Fibroblast of the aortic adventitia (primary cell): Measurements from ENCODE around the gene CECR2. TPM values are rescaled to one million over a fixed set of nuclear protein-coding genes. Genes with fewer than 3 reads are reported as not detected.

ENCODE experiments used
- DNase-seq: peaks from one replicate; pipeline ENCODE4 v3.0.0-alpha.2; 2010; ENCODE audit warnings: low read depth
- H3K4me3 ChIP-seq: 2 replicates; pipeline ENCODE4 v1.5.1; 2011; ENCODE audit warnings: low read depth, mild to moderate bottlenecking, control low read depth, low read length, moderate library complexity
- CTCF ChIP-seq: IDR thresholded peaks from 2 replicates; pipeline ENCODE4 v1.5.1; 2011; ENCODE audit warnings: mild to moderate bottlenecking, low read length, control low read depth, inconsistent platforms; ENCODE audit not compliant: insufficient read depth
- total RNA-seq: library from RNA; depleted of rRNA; stranded (reverse); fragments of >200 nt; gene quantifications from 2 replicates; pipeline ENCODE4 v1.2.3, GENCODE V29; 2012; ENCODE audit warnings: low replicate concordance

CECR2 gene
- total RNA-seq, 1 donor = not detected

GRCh38 chr22:17438026-17438425, 68.8 kb downstream of the CECR2 start:
- TF ChIP-seq CTCF = no peak
- no peak for DNase-seq
- no peak overlapping the region for H3K4me3 ChIP-seq

- no peak overlapping the region for H3K4me3 ChIP-seq
- DNase-seq = no peak
- TF ChIP-seq CTCF = no peak
These were observed 72.1 kb downstream of the CECR2 start for GRCh38 chr22:17441326-17441725.

GRCh38 chr22:17443405-17444203, 74.3 kb downstream of the CECR2 start:
- no peak for TF ChIP-seq CTCF
- no peak overlapping the region for H3K4me3 ChIP-seq
- no peak for DNase-seq

- no peak overlapping the region for H3K4me3 ChIP-seq
- TF ChIP-seq CTCF = no peak
- no peak for DNase-seq
These were observed 74.9 kb downstream of the CECR2 start for GRCh38 chr22:17444204-17444504.

- H3K4me3 ChIP-seq = no peak overlapping the region
- no peak for DNase-seq
- no peak for TF ChIP-seq CTCF
These were observed 77.4 kb downstream of the CECR2 start for GRCh38 chr22:17446698-17447097.

- no peak overlapping the region for H3K4me3 ChIP-seq
- no peak for TF ChIP-seq CTCF
- DNase-seq = no peak
These were observed 82.1 kb downstream of the CECR2 start for GRCh38 chr22:17451316-17451715.

GRCh38 chr22:17460895-17461294, 91.6 kb downstream of the CECR2 start:
- no peak for TF ChIP-seq CTCF
- DNase-seq = no peak
- no peak overlapping the region for H3K4me3 ChIP-seq
